CD1c-positive myeloid dendritic cell (primary cell): ENCODE measurements around the gene TAF11.
"Not testable (repeated sequence)": the region's sequence is repeated elsewhere in the genome, so short reads cannot be mapped to it uniquely, and the experiment has no call there.

ENCODE experiments used
- DNase-seq: peaks from one replicate; pipeline ENCODE4 v3.0.0-alpha.2; 2016; ENCODE audit errors: extremely low spot score

TAF11 gene

GRCh38 chr6:34865107-34865506 lies 22.7 kb downstream of the TAF11 start:
- no peak for DNase-seq

- DNase-seq: no peak
Observed at GRCh38 chr6:34864007-34864406, 23.8 kb downstream of the TAF11 start.

GRCh38 chr6:34860776-34861175 lies 27.1 kb downstream of the TAF11 start:
- no peak for DNase-seq

GRCh38 chr6:34859951-34860350 lies 27.9 kb downstream of the TAF11 start:
- no peak for DNase-seq

- DNase-seq: no peak
Observed at GRCh38 chr6:34858681-34859080, 29.2 kb downstream of the TAF11 start.

GRCh38 chr6:34855463-34855862 lies 32.4 kb downstream of the TAF11 start:
- no peak for DNase-seq

- no peak for DNase-seq
Observed at GRCh38 chr6:34852406-34853085, 35.3 kb downstream of the TAF11 start.

GRCh38 chr6:34851361-34851760 lies 36.5 kb downstream of the TAF11 start:
- DNase-seq: no peak

GRCh38 chr6:34849066-34849465 lies 38.8 kb downstream of the TAF11 start:
- DNase-seq: not testable (repeated sequence)

- DNase-seq: no peak
Observed at GRCh38 chr6:34839666-34840352, 48.0 kb downstream of the TAF11 start.

GRCh38 chr6:34837528-34837927 lies 50.3 kb downstream of the TAF11 start:
- no peak for DNase-seq

- no peak for DNase-seq
Observed at GRCh38 chr6:34836451-34836850, 51.4 kb downstream of the TAF11 start.

GRCh38 chr6:34836008-34836407 lies 51.8 kb downstream of the TAF11 start:
- DNase-seq: peak; percentile 3

- peak; percentile 31 for DNase-seq
Observed at GRCh38 chr6:34834789-34835518, 52.9 kb downstream of the TAF11 start.

- DNase-seq: no peak
Observed at GRCh38 chr6:34832942-34833341, 54.9 kb downstream of the TAF11 start.

GRCh38 chr6:34829137-34829536 lies 58.7 kb downstream of the TAF11 start:
- DNase-seq: no peak
